Measurements from ENCODE around the gene RASEF. TPM values are rescaled to one million over a fixed set of nuclear protein-coding genes. Genes with fewer than 3 reads are reported as not detected.

RASEF gene
- total RNA-seq, 2 donors from 2014 or later = 36.4 to 125 TPM

GRCh38 chr9:83071626-83072025, 8.7 kb upstream of the RASEF start:
- DNase-seq (ENCODE audit: low spot score) = no peak

GRCh38 chr9:83070261-83070660, 7.3 kb upstream of the RASEF start:
- no peak overlapping the region for H3K27ac ChIP-seq
- no peaks in the 10 kb centered on the region for H3K36me3 ChIP-seq
- no peaks in the 10 kb centered on the region for H3K27me3 ChIP-seq (replicated peaks; ENCODE audit: insufficient read depth)
- DNase-seq (ENCODE audit: low spot score) = no peak
- H3K4me3 ChIP-seq = no peak overlapping the region
- H3K4me1 ChIP-seq (replicated peaks) = no peaks in the 10 kb centered on the region
- TF ChIP-seq POLR2AphosphoS5 (IDR thresholded peaks at IDR 0.05) = no peak
- TF ChIP-seq, protein P1, sequence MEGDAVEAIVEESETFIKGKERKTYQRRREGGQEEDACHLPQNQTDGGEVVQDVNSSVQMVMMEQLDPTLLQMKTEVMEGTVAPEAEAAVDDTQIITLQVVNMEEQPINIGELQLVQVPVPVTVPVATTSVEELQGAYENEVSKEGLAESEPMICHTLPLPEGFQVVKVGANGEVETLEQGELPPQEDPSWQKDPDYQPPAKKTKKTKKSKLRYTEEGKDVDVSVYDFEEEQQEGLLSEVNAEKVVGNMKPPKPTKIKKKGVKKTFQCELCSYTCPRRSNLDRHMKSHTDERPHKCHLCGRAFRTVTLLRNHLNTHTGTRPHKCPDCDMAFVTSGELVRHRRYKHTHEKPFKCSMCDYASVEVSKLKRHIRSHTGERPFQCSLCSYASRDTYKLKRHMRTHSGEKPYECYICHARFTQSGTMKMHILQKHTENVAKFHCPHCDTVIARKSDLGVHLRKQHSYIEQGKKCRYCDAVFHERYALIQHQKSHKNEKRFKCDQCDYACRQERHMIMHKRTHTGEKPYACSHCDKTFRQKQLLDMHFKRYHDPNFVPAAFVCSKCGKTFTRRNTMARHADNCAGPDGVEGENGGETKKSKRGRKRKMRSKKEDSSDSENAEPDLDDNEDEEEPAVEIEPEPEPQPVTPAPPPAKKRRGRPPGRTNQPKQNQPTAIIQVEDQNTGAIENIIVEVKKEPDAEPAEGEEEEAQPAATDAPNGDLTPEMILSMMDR (IDR thresholded peaks at IDR 0.05) = no peak
- TF ChIP-seq POLR2A (IDR thresholded peaks at IDR 0.05) = no peak
- intact Hi-C loops (cut with DNase I) = no loop called here
- H3K9me3 ChIP-seq = no peaks in the 10 kb centered on the region

More at GRCh38 chr9:83071626-83072025, 8.7 kb upstream of the RASEF start:
- Histone ChIP-seq H3K9me3 (no peaks in the 10 kb centered on the region), H3K4me3 (no peak overlapping the region), H3K36me3 (no peaks in the 10 kb centered on the region), H3K27ac (no peak overlapping the region), H3K27me3 (replicated peaks; ENCODE audit: insufficient read depth) (no peaks in the 10 kb centered on the region), H3K4me1 (replicated peaks) (no peaks in the 10 kb centered on the region)
- TF ChIP-seq, protein P1 (IDR thresholded peaks at IDR 0.05) = no peak
- TF ChIP-seq POLR2A (IDR thresholded peaks at IDR 0.05) (no peak), POLR2AphosphoS5 (IDR thresholded peaks at IDR 0.05) (no peak)
- 89% methylated on average over 2 of the region's 2 CpGs for WGBS
- intact Hi-C loops (cut with DNase I) = no loop called here

GRCh38 chr9:83069651-83070050, 6.7 kb upstream of the RASEF start:
- Histone ChIP-seq H3K4me3 (no peak overlapping the region), H3K4me1 (replicated peaks) (no peaks in the 10 kb centered on the region), H3K9me3 (no peaks in the 10 kb centered on the region), H3K27ac (no peak overlapping the region), H3K36me3 (no peaks in the 10 kb centered on the region), H3K27me3 (replicated peaks; ENCODE audit: insufficient read depth) (no peaks in the 10 kb centered on the region)
- intact Hi-C loops (cut with DNase I) = no loop called here
- no peak for DNase-seq (ENCODE audit: low spot score)
- TF ChIP-seq POLR2AphosphoS5 (IDR thresholded peaks at IDR 0.05) = no peak
- WGBS = 83% methylated on average over 1 of the region's 1 CpG

GRCh38 chr9:83068414-83068813, 5.5 kb upstream of the RASEF start:
- Histone ChIP-seq H3K4me1 (replicated peaks) (no peaks in the 10 kb centered on the region), H3K27ac (no peak overlapping the region), H3K9me3 (no peaks in the 10 kb centered on the region), H3K27me3 (replicated peaks; ENCODE audit: insufficient read depth) (no peaks in the 10 kb centered on the region), H3K36me3 (no peaks in the 10 kb centered on the region), H3K4me3 (no peak overlapping the region)
- 68% methylated on average over 1 of the region's 1 CpG for WGBS
- TF ChIP-seq, protein P1 (IDR thresholded peaks at IDR 0.05) = no peak
- TF ChIP-seq POLR2A (IDR thresholded peaks at IDR 0.05) (no peak), POLR2AphosphoS5 (IDR thresholded peaks at IDR 0.05) (no peak)
- intact Hi-C loops (cut with DNase I) = no loop called here
- DNase-seq (ENCODE audit: low spot score) = no peak

DNA sequence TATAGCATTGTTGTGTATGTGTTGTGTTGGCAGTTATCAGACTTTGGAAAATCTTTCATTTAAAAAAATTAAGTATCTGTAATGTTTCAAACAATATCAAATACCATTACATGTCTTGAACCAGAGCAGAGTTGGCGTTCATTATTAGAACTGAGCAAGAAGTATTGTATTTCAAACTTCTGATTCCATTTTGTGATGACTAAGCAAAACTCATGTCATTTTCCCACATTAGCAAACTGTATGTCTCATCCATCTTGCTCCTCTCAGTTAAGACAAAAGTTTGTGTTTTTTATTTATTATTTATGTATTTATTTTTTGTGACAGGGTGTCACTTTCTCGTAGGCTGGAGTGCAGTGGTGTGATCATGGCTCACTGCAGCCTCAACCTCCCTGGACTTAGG, 4.6 kb upstream of the RASEF start:
- no peaks in the 10 kb centered on the region for H3K36me3 ChIP-seq
- WGBS = 95% methylated on average over 2 of the region's 2 CpGs
- no peak overlapping the region for H3K27ac ChIP-seq
- no peak for DNase-seq (ENCODE audit: low spot score)
- no peaks in the 10 kb centered on the region for H3K4me1 ChIP-seq (replicated peaks)
- H3K4me3 ChIP-seq = no peak overlapping the region
- H3K9me3 ChIP-seq = no peaks in the 10 kb centered on the region
- H3K27me3 ChIP-seq (replicated peaks; ENCODE audit: insufficient read depth) = no peaks in the 10 kb centered on the region
- intact Hi-C loops (cut with DNase I) = no loop called here
- TF ChIP-seq POLR2A (IDR thresholded peaks at IDR 0.05) (no peak), POLR2AphosphoS5 (IDR thresholded peaks at IDR 0.05) (no peak)
- TF ChIP-seq, protein P1 (IDR thresholded peaks at IDR 0.05) = no peak

Measured in prostate gland (tissue), 2 donors.